ENCODE data around the gene RYR1. TPM values are rescaled to one million over a fixed set of nuclear protein-coding genes. Genes with fewer than 3 reads are reported as not detected.

RYR1 gene
- total and polyA plus RNA-seq, 2 of the 8 experiments (the other 6 are each of a cell fraction or from before 2014, with no cell fraction given): 5.8 to 11.8 TPM

DNA sequence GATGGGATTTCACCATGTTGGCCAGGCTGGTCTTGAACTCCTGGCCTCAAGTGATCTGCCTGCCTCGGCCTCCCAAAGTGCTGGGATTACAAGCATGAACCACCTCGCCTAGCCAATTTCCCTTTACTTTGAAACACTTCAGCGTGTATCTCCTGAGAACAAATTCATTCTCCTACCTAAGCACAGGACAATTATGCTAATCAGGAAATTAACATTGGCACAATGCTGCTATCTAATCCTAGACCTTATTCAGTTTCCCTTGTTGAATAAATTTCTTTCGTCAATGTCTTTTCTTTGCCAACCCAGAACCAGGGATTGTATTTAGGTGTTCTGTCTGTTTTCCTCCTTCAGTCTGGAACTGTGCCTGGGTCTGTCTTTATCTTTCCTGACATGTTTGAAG, 116.5 kb downstream of the RYR1 start:
- H3K9ac ChIP-seq (replicated peaks in 1 of 4; ENCODE audit: extremely low read depth in 1 of 4, low read depth in 3 of 4, low read length in 3 of 4): no peak overlapping the region
- H3K4me1 ChIP-seq (replicated peaks in 1 of 4; ENCODE audit: control insufficient read depth in 3 of 4, insufficient read depth in 4 of 4, low read length in 3 of 4): no peaks in the 10 kb centered on the region
- H3K4ac ChIP-seq (replicated peaks; ENCODE audit: insufficient read length, low read depth, low read length): no peak overlapping the region
- FAIRE-seq (no peak), DNase-seq (ENCODE audit: low read depth in 1 of 2, low spot score in 2 of 2) (no peak)
- H2AK5ac ChIP-seq (ENCODE audit: low read depth, low read length): no peak overlapping the region
- H2AFZ ChIP-seq (ENCODE audit: low read length): no peak overlapping the region
- no peaks in the 10 kb centered on the region for H3K79me1 ChIP-seq (ENCODE audit: low read depth, low read length)
- H3K9me3 ChIP-seq (ENCODE audit: insufficient read depth in 2 of 2, low read depth in 1 of 2, low read length in 1 of 2): no peaks in the 10 kb centered on the region
- no peak overlapping the region for H2BK5ac ChIP-seq (ENCODE audit: low read depth, low read length)
- H4K91ac ChIP-seq (replicated peaks; ENCODE audit: insufficient read length, low read length): no peak overlapping the region
- ChIA-PET CTCF (ENCODE audit: partially characterized antibody) (no interaction called here), POLR2A (ENCODE audit: partially characterized antibody) (no interaction called here)
- 84% methylated on average over 4 of the region's 4 CpGs; no CpG with 5 or more reads in 1 of the 2 experiments for WGBS, 2 experiments (ENCODE audit: extremely low coverage in 1 of 2, insufficient coverage in 1 of 2, insufficient read length in 1 of 2, insufficient replicate concordance in 2 of 2, low coverage in 1 of 2, low lambda C conversion rate in 2 of 2, missing lambda C conversion rate in 1 of 2)
- no peak overlapping the region for H3K18ac ChIP-seq (ENCODE audit: extremely low read depth, low read length)
- no peak overlapping the region for H2BK12ac ChIP-seq (ENCODE audit: low read depth, low read length)
- no peaks in the 10 kb centered on the region; a peak in 1 of 7 replicates for H3K27me3 ChIP-seq (replicated peaks in 1 of 4; ENCODE audit: control insufficient read depth in 3 of 4, extremely low read depth in 1 of 4, insufficient read depth in 3 of 4, low read length in 3 of 4)
- H4K8ac ChIP-seq (ENCODE audit: extremely low read depth, insufficient read depth, low read length): no peak overlapping the region
- no peak overlapping the region for H3K56ac ChIP-seq (replicated peaks; ENCODE audit: insufficient read length, low read depth, low read length)
- no peak overlapping the region for H3K23ac ChIP-seq (ENCODE audit: insufficient read length)
- H2BK20ac ChIP-seq (ENCODE audit: low read length): no peak overlapping the region
- H2BK120ac ChIP-seq (replicated peaks; ENCODE audit: low read depth, low read length): no peak overlapping the region
- no peak overlapping the region for H3K27ac ChIP-seq (ENCODE audit: low read depth, low read length)
- no peak overlapping the region for H3K4me2 ChIP-seq (ENCODE audit: insufficient read depth in 1 of 2, low read depth in 2 of 2, low read length in 2 of 2)
- H2BK15ac ChIP-seq (ENCODE audit: low read length): no peak overlapping the region
- no peaks in the 10 kb centered on the region for H3K23me2 ChIP-seq (ENCODE audit: low read depth, low read length)
- H3K36me3 ChIP-seq (ENCODE audit: control insufficient read depth in 2 of 4, insufficient read depth in 4 of 4, low read length in 3 of 4): peaks cover 0 to 6% (median 2%) of the 10 kb centered on the region in 4 experiments; a peak in 2 of 8 replicates
- no peak overlapping the region for H4K5ac ChIP-seq (ENCODE audit: insufficient read length, low read depth, low read length)
- no peak overlapping the region for H3K4me3 ChIP-seq (ENCODE audit: extremely low read depth in 1 of 4, insufficient read depth in 2 of 4, low read depth in 3 of 4, low read length in 4 of 4)
- no peaks in the 10 kb centered on the region for H3K79me2 ChIP-seq (ENCODE audit: control insufficient read depth in 1 of 2, insufficient read depth in 2 of 2, low read length in 2 of 2)
- no peaks in the 10 kb centered on the region for H4K20me1 ChIP-seq (replicated peaks in 1 of 2; ENCODE audit: control insufficient read depth in 1 of 2, insufficient read depth in 2 of 2, low read length in 2 of 2)
- H3K14ac ChIP-seq (ENCODE audit: insufficient read length): no peak overlapping the region
- TF ChIP-seq JUN (IDR thresholded peaks at IDR 0.05; ENCODE audit: low read depth, low read length) (no peak), FOSL1 (IDR thresholded peaks at IDR 0.05; ENCODE audit: insufficient read depth, low read depth, low read length) (no peak)
